Loucy (cell line): ENCODE measurements around the gene HIVEP2.

Experiments
- H2AFZ ChIP-seq: fragments of 200-600 bp; sonication (generic); 2 replicates; pipeline ENCODE4 v1.6.0; 2016; ENCODE audit warnings: antibody characterized with exemption, mild to moderate bottlenecking, low read length, moderate library complexity
- H3F3A ChIP-seq: fragments of 200-600 bp; 2 replicates; pipeline ENCODE4 v1.6.0; 2016; ENCODE audit warnings: antibody characterized with exemption, low read depth, mild to moderate bottlenecking
- H3K27me3 ChIP-seq: fragments of 200-600 bp; sonication (generic); 2 replicates; pipeline ENCODE4 v1.6.1; 2014; ENCODE audit warnings: low read length, mild to moderate bottlenecking; ENCODE audit not compliant: insufficient read depth, poor library complexity, severe bottlenecking
- H3K36me3 ChIP-seq: fragments of 200-600 bp; sonication (generic); 2 replicates; pipeline ENCODE4 v1.6.1; 2016; ENCODE audit warnings: low read length; ENCODE audit not compliant: insufficient read depth
- H3K4me1 ChIP-seq: fragments of 200-600 bp; sonication (generic); 2 replicates; pipeline ENCODE4 v1.5.1; 2014; ENCODE audit warnings: low read length, mild to moderate bottlenecking; ENCODE audit not compliant: insufficient read depth, poor library complexity, severe bottlenecking
- H3K4me2 ChIP-seq: fragments of 200-600 bp; sonication (generic); 2 replicates; pipeline ENCODE4 v1.6.0; 2014; ENCODE audit warnings: antibody characterized with exemption, low read length, low read depth, mild to moderate bottlenecking; ENCODE audit not compliant: poor library complexity, severe bottlenecking
- H3K4me3 ChIP-seq: fragments of 200-600 bp; sonication (generic); 2 replicates; pipeline ENCODE4 v1.5.1; 2014; ENCODE audit warnings: low read length, mild to moderate bottlenecking, mixed read lengths; ENCODE audit not compliant: poor library complexity, severe bottlenecking
- H3K79me2 ChIP-seq: fragments of 200-600 bp; sonication (generic); 2 replicates; pipeline ENCODE4 v1.6.1; 2014; ENCODE audit warnings: low read length; ENCODE audit not compliant: insufficient read depth
- H3K9ac ChIP-seq: fragments of 200-600 bp; sonication (generic); 2 replicates; pipeline ENCODE4 v1.6.0; 2014; ENCODE audit warnings: mild to moderate bottlenecking, low read depth, low read length, moderate library complexity; ENCODE audit not compliant: poor library complexity, severe bottlenecking
- H3K9me2 ChIP-seq: fragments of 200-600 bp; sonication (generic); replicated peaks from 2 replicates; pipeline ENCODE4 v1.6.1; 2016; ENCODE audit warnings: low read depth, low read length, mixed read lengths
- H3K9me3 ChIP-seq: fragments of 200-600 bp; sonication (generic); 2 replicates; pipeline ENCODE4 v1.6.1; 2014; ENCODE audit warnings: mild to moderate bottlenecking, antibody characterized with exemption, low read length, low read depth; ENCODE audit not compliant: insufficient read depth
- H4K20me1 ChIP-seq: fragments of 200-600 bp; sonication (generic); 2 replicates; pipeline ENCODE4 v1.6.0; 2014; ENCODE audit warnings: antibody characterized with exemption, low read length, mild to moderate bottlenecking; ENCODE audit not compliant: insufficient read depth, poor library complexity, severe bottlenecking
- CTCF ChIP-seq: fragments of 200-600 bp; sonication (generic); conservative IDR thresholded peaks from 2 replicates; pipeline ENCODE4 v1.5.1; 2014; ENCODE audit warnings: mild to moderate bottlenecking, antibody characterized with exemption, low read length
- EZH2phosphoT487 ChIP-seq: fragments of 200-600 bp; IDR thresholded peaks from 2 replicates; pipeline ENCODE4 v1.6.1; 2018; ENCODE audit warnings: antibody characterized with exemption, mild to moderate bottlenecking, moderate library complexity, borderline replicate concordance

The HIVEP2 gene

GRCh38 chr6:142811923-142812322 lies 133.1 kb downstream of the HIVEP2 start:
- H3K9me2 ChIP-seq, result no peaks in the 10 kb centered on the region

GRCh38 chr6:142810952-142811514 lies 133.9 kb downstream of the HIVEP2 start:
- Histone ChIP-seq H3K4me3 (no peak overlapping the region), H2AFZ (no peak overlapping the region), H3K79me2 (peaks cover 67% of the 10 kb centered on the region), H3K4me1 (peaks cover 10% of the 10 kb centered on the region), H3K9me3 (no peaks in the 10 kb centered on the region), H3K4me2 (no peak overlapping the region), H3K36me3 (peaks cover 4% of the 10 kb centered on the region; the same call in 1 of the 2 replicates), H3F3A (no peaks in the 10 kb centered on the region), H3K9ac (no peak overlapping the region), H3K9me2 (no peaks in the 10 kb centered on the region), H3K27me3 (no peaks in the 10 kb centered on the region), H4K20me1 (no peaks in the 10 kb centered on the region)
- TF ChIP-seq EZH2phosphoT487, result no peak

More at GRCh38 chr6:142811923-142812322, 133.1 kb downstream of the HIVEP2 start:
- Histone ChIP-seq H3K79me2 (peaks cover 72% of the 10 kb centered on the region), H3K9ac (no peak overlapping the region), H3K36me3 (peaks cover 4% of the 10 kb centered on the region; the same call in 1 of the 2 replicates), H3K9me3 (no peaks in the 10 kb centered on the region), H2AFZ (no peak overlapping the region), H3K4me1 (peaks cover 10% of the 10 kb centered on the region), H3K4me2 (no peak overlapping the region), H4K20me1 (no peaks in the 10 kb centered on the region), H3F3A (no peaks in the 10 kb centered on the region), H3K4me3 (no peak overlapping the region), H3K27me3 (no peaks in the 10 kb centered on the region)
- TF ChIP-seq CTCF (no peak), EZH2phosphoT487 (no peak)

- H3K36me3 ChIP-seq, result peaks cover 4% of the 10 kb centered on the region; the same call in 1 of the 2 replicates
- no peak overlapping the region for H3K4me2 ChIP-seq
- no peaks in the 10 kb centered on the region for H3K9me2 ChIP-seq
- peaks cover 69% of the 10 kb centered on the region for H3K79me2 ChIP-seq
- no peaks in the 10 kb centered on the region for H3F3A ChIP-seq
- H3K27me3 ChIP-seq, result no peaks in the 10 kb centered on the region
- H3K4me1 ChIP-seq, result peaks cover 10% of the 10 kb centered on the region
- no peaks in the 10 kb centered on the region for H3K9me3 ChIP-seq
- no peaks in the 10 kb centered on the region for H4K20me1 ChIP-seq
- no peak overlapping the region for H3K9ac ChIP-seq
- H3K4me3 ChIP-seq, result no peak overlapping the region
- TF ChIP-seq CTCF, result no peak
- TF ChIP-seq EZH2phosphoT487, result no peak
- H2AFZ ChIP-seq, result no peak overlapping the region
Measured at GRCh38 chr6:142809947-142810346, 135.0 kb downstream of the HIVEP2 start.
